HCT116 (cell line): Measurements from ENCODE around the gene KLHDC7B. TPM values are rescaled to one million over a fixed set of nuclear protein-coding genes. Genes with fewer than 3 reads are reported as not detected.

ENCODE experiments used
- ATAC-seq: fragments of 200-7000 bp; cut with Tn5 transposase; 2 replicates; pipeline ENCODE4 v1.9.1; 2020; ENCODE audit warnings: mild to moderate bottlenecking, moderate library complexity
- BruUV-seq: library from RNA; stranded (reverse); fragments of 400-500 nt; replicated peaks from 2 replicates; lab custom pipeline; 2021; lab: Mats Ljungman, UMichigan
- CTCF ChIA-PET: fragments of 300-600 bp; sonication (Branson Sonifier 250); formaldehyde crosslinking; loops from one replicate; lab custom pipeline; 2021; ENCODE audit warnings: antibody characterized with exemption; lab: Charles Lee
- POLR2A ChIA-PET: fragments of 300-600, 350-600 bp; sonication (Branson Sonifier 250); formaldehyde crosslinking; loops from one replicate; lab custom pipeline; 2021; ENCODE audit warnings: antibody characterized with exemption; lab: Charles Lee
- RAD21 ChIA-PET, 2 experiments: fragments of 300-600 bp; sonication (Branson Sonifier 250); formaldehyde crosslinking; loops; one replicate each; lab custom pipeline; 2023; ENCODE audit warnings: low total read pairs in 2 of 2; ENCODE audit not compliant: uncharacterized antibody in 2 of 2, unreplicated experiment in 2 of 2, low non-redundant PET in 1 of 2; lab: Charles Lee
- DNase-seq: peaks from one replicate; pipeline ENCODE4 v3.0.0-alpha.2; 2010; ENCODE audit warnings: low read depth, low spot score
- H2AFZ ChIP-seq: fragments of 200-600 bp; shearing (Covaris generic), sonication (generic); 2 replicates; pipeline ENCODE4 v1.6.1; 2017; ENCODE audit warnings: low read depth, mixed run types, mixed read lengths, antibody characterized with exemption, low read length; ENCODE audit not compliant: poor library complexity, severe bottlenecking
- H3K27ac ChIP-seq: 2 replicates; pipeline ENCODE4 v1.5.1; 2012; ENCODE audit warnings: low read depth, low read length
- H3K27me3 ChIP-seq: fragments of 200-600 bp; sonication (generic); 2 replicates; pipeline ENCODE4 v1.6.1; 2016; ENCODE audit warnings: mixed run types, low read length, mixed read lengths; ENCODE audit not compliant: insufficient read depth
- H3K36me3 ChIP-seq, 2 experiments: fragments of 200-500 bp in 1 of 2; fragments of 200-600 bp in 1 of 2; sonication (Bioruptor generic) in 1 of 2; sonication (generic) in 1 of 2; 2 replicates each; pipeline versions ENCODE4 v1.5.1 to v1.6.1; 2014 to 2016; ENCODE audit warnings: low read length in 2 of 2, inconsistent platforms in 1 of 2, mixed read lengths in 1 of 2, mixed run types in 1 of 2; ENCODE audit not compliant: insufficient read depth in 2 of 2, control insufficient read depth in 1 of 2
- H3K4me1 ChIP-seq, 2 experiments: fragments of 200-600 bp in 1 of 2; sonication (generic) in 1 of 2; 2 replicates each; pipeline versions ENCODE4 v1.5.1 to v1.6.1; 2012 to 2017; ENCODE audit warnings: low read length in 2 of 2, inconsistent platforms in 1 of 2, mild to moderate bottlenecking in 1 of 2, mixed read lengths in 1 of 2, mixed run types in 1 of 2, moderate library complexity in 1 of 2; ENCODE audit not compliant: insufficient read depth in 2 of 2, control insufficient read depth in 1 of 2
- H3K4me2 ChIP-seq: fragments of 200-600 bp; sonication (generic); 2 replicates; pipeline ENCODE4 v1.6.1; 2017; ENCODE audit warnings: mixed run types, low read length, mixed read lengths
- H3K4me3 ChIP-seq, 2 experiments: fragments of 200-600 bp in 1 of 2; sonication (generic) in 1 of 2; replicated peaks in 1 of 2; 2 replicates each; pipeline ENCODE4 v1.5.1; 2011 to 2016; ENCODE audit warnings: low read length in 2 of 2, control low read depth in 1 of 2, low read depth in 1 of 2, mild to moderate bottlenecking in 1 of 2, mixed read lengths in 1 of 2, mixed run types in 1 of 2
- H3K79me2 ChIP-seq: fragments of 200-600 bp; sonication (generic); 2 replicates; pipeline ENCODE4 v1.6.1; 2017; ENCODE audit warnings: mild to moderate bottlenecking, mixed run types, low read length, moderate library complexity, mixed read lengths; ENCODE audit not compliant: insufficient read depth
- H3K9ac ChIP-seq: fragments of 200-600 bp; sonication (generic); 2 replicates; pipeline ENCODE4 v1.6.1; 2016; ENCODE audit warnings: low read length, mixed read lengths
- H3K9me2 ChIP-seq: fragments of 200-600 bp; sonication (generic), shearing (Covaris generic); 2 replicates; pipeline ENCODE4 v1.6.1; 2017; ENCODE audit warnings: mixed run types, mild to moderate bottlenecking, moderate library complexity; ENCODE audit not compliant: insufficient read depth
- H3K9me3 ChIP-seq, 2 experiments: fragments of 200-500 bp in 1 of 2; fragments of 200-600 bp in 1 of 2; sonication (Bioruptor generic) in 1 of 2; sonication (generic) in 1 of 2; 2 replicates each; pipeline ENCODE4 v1.6.1; 2014 to 2017; ENCODE audit warnings: low read length in 2 of 2, mixed read lengths in 2 of 2, inconsistent platforms in 1 of 2, low read depth in 1 of 2, mild to moderate bottlenecking in 1 of 2, mixed run types in 1 of 2, moderate library complexity in 1 of 2; ENCODE audit not compliant: control insufficient read depth in 1 of 2, insufficient read depth in 1 of 2
- H4K20me1 ChIP-seq: fragments of 200-600 bp; sonication (generic), shearing (Covaris generic); 2 replicates; pipeline ENCODE4 v1.6.1; 2017; ENCODE audit warnings: mixed run types, mild to moderate bottlenecking, moderate library complexity; ENCODE audit not compliant: insufficient read depth
- CBX3 ChIP-seq: IDR thresholded peaks from 2 replicates; pipeline ENCODE4 v1.6.1; 2012; ENCODE audit warnings: low read depth
- EGR1 ChIP-seq: IDR thresholded peaks from 2 replicates; pipeline ENCODE4 v1.6.1; 2012; ENCODE audit warnings: low read depth
- ELF1 ChIP-seq: IDR thresholded peaks from 2 replicates; pipeline ENCODE4 v1.6.1; 2012; ENCODE audit warnings: low read depth, borderline replicate concordance
- EZH2phosphoT487 ChIP-seq: fragments of 200-600 bp; IDR thresholded peaks from 2 replicates; pipeline ENCODE4 v1.6.1; 2018; ENCODE audit warnings: antibody characterized with exemption, borderline replicate concordance
- FOSL1 ChIP-seq: IDR thresholded peaks from 2 replicates; pipeline ENCODE4 v1.6.1; 2012; ENCODE audit warnings: low read depth
- JUND ChIP-seq: IDR thresholded peaks from 2 replicates; pipeline ENCODE4 v1.6.1; 2012
- POLR2A ChIP-seq: IDR thresholded peaks from 2 replicates; pipeline ENCODE4 v1.7.0; 2011; ENCODE audit warnings: borderline replicate concordance; ENCODE audit not compliant: insufficient read depth, insufficient read length; ENCODE audit errors: extremely low read depth
- POLR2AphosphoS5 ChIP-seq: IDR thresholded peaks from 2 replicates; pipeline ENCODE4 v1.6.1; 2011; ENCODE audit warnings: mild to moderate bottlenecking, low read depth, low read length, moderate library complexity
- SIN3A ChIP-seq: IDR thresholded peaks from 2 replicates; pipeline ENCODE4 v1.6.1; 2012; ENCODE audit warnings: low read depth
- SP1 ChIP-seq: IDR thresholded peaks from 2 replicates; pipeline ENCODE4 v1.6.1; 2012; ENCODE audit warnings: low read depth
- SRF ChIP-seq: IDR thresholded peaks from 2 replicates; pipeline ENCODE4 v1.6.1; 2012; ENCODE audit warnings: low read depth
- ZFX ChIP-seq: fragments of 450-650 bp; IDR thresholded peaks from 2 replicates; pipeline ENCODE4 v1.6.1; 2017
- ZNF274 ChIP-seq: fragments of 200-500 bp; sonication (Bioruptor generic); IDR thresholded peaks from 2 replicates; pipeline ENCODE4 v1.6.1; 2014; ENCODE audit warnings: mild to moderate bottlenecking, low read depth, low read length, inconsistent platforms
- intact Hi-C: fragments of 100-400 bp; cut with micrococcal nuclease; formaldehyde crosslinking; loops from 2 replicates; pipeline ENCODE4 v1.10.0; 2022
- total RNA-seq: library from RNA; stranded (reverse); gene quantifications from one replicate; pipeline ENCODE4 v1.2.1, GENCODE V29; 2021; ENCODE audit not compliant: unreplicated experiment
- TF ChIP-seq, protein P1 (sequence below): IDR thresholded peaks from 2 replicates; pipeline ENCODE4 v1.6.1; 2011; ENCODE audit warnings: mild to moderate bottlenecking, low read length, moderate library complexity; ENCODE audit not compliant: insufficient replicate concordance; ENCODE audit errors: extremely low read depth
- TF ChIP-seq, protein P2 (sequence below): IDR thresholded peaks from 2 replicates; pipeline ENCODE4 v1.6.1; 2012

The KLHDC7B gene
- total RNA-seq, 1 experiment from 2014 or later = 0.69 TPM

DNA sequence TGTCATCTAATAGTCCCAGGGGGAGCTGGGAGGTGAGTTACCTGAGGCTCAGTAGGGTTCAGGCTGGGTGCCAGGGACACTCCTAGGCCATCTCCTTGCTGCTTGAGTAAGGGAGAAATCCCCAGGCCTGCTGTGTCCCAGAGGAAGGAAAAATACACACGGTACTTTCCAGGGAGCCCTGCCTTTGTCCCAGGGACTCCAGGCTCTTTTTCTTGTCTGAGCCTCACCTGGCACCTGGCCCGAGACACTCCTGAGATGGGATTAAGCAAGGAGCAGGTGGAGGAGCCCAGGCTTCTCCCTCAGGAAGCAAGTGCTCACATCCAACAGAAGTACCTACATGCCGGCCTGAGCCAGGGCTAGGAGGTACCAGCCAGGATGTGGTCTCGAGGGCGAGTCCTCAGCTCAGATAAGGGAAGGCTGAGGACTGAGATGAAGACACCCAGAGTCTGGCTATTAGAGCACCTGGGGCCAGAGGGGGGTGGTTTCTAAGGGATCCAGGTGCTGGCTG is 899 bp upstream of the KLHDC7B start:
- TF ChIP-seq POLR2A = no peak
- DNase-seq (no peak), ATAC-seq (peak; percentile 33)
- Histone ChIP-seq H3K79me2 (no peaks in the 10 kb centered on the region), H3K27ac (peak overlapping the region; percentile 27; the same call in 1 of the 2 replicates), H3K9me2 (no peaks in the 10 kb centered on the region), H3K9me3 (no peaks in the 10 kb centered on the region), H3K36me3 (no peaks in the 10 kb centered on the region), H3K9ac (peak overlapping the region; percentile 53), H3K27me3 (no peaks in the 10 kb centered on the region), H4K20me1 (no peaks in the 10 kb centered on the region), H2AFZ (peak overlapping the region; percentile 94), H3K4me1 (peaks cover 13 to 39% of the 10 kb centered on the region in 2 experiments; a peak in 3 of 4 replicates), H3K4me3 (no peak overlapping the region; a peak in 1 of 4 replicates), H3K4me2 (peak overlapping the region; percentile 77)
- ChIA-PET CTCF (interaction anchor here (1.0 to 1.8 kb wide), 2 partner anchors 9 to 19 kb away, joined by 3 to 6 read pairs; partner anchors contain the start of gene SCO2), POLR2A (interaction anchor here (1.6 to 1.9 kb wide), 3 partner anchors 10 to 15 kb away, joined by 5 to 7 read pairs (median 7); partner anchors contain the start of gene TYMP), RAD21 (no interaction called here)
- BruUV-seq = TSS peak; percentile 81
- intact Hi-C loops = no loop called here

DNA sequence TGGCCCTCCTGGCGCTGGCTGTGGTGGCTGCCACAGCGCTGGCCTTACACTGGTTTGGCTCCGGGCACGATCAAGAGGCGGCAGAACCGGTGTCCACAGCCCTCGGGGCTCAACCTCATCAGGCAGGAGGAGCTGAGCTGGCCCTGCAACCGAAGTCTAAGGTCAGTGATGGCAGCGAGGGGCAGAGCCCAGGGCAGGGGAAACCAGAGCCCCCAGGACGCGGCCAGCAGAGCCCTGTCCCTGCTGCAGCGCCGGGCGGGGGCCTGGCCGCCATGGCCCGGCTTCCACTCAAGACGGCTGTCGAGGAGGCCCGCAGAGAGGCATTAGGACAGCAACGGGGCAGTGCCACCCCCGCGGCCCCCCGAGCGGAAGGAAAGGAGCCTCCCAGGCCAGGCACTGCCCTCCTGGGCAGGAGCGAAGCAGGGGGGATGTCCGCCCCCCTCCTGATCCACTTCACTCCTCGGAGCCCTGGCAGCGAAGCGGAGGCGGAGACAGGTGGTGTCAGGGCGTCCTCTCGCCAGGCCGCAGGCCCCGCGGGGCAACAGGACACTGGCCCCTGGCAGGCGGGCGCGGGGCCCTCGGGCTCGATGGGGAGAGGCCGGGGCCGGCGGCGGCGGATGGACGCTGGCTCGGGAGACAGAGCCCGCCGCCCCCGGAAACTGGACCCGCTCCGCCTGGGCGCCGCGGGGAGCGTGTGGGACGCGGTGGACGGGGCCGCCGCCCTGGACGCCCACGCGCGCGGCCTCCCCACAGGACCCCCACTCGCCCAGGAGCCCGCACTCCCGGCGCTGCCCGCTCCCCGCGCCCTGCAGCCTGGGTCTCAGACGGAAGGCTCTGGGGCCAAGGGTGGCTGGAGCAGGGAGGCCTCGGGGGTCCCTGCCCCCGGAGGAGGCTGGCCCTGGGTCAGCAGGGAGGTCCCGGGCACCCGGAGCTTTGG is 895 bp downstream of the KLHDC7B start:
- no peaks in the 10 kb centered on the region for H3K9me3 ChIP-seq
- POLR2A ChIA-PET = interaction anchor here (1.2 to 1.9 kb wide), 3 partner anchors 8 to 17 kb away, joined by 5 to 7 read pairs (median 7); partner anchors contain the start of gene TYMP
- H3K27me3 ChIP-seq = no peaks in the 10 kb centered on the region
- no peaks in the 10 kb centered on the region for H4K20me1 ChIP-seq
- no peak overlapping the region for H2AFZ ChIP-seq
- DNase-seq (no peak), ATAC-seq (no peak)
- H3K36me3 ChIP-seq = no peaks in the 10 kb centered on the region
- no peak overlapping the region for H3K9ac ChIP-seq
- no peaks in the 10 kb centered on the region for H3K9me2 ChIP-seq
- H3K27ac ChIP-seq = no peak overlapping the region
- RAD21 ChIA-PET = no interaction called here
- H3K79me2 ChIP-seq = no peaks in the 10 kb centered on the region
- peaks cover 11 to 26% of the 10 kb centered on the region in 2 experiments; a peak in 3 of 4 replicates for H3K4me1 ChIP-seq
- no peak overlapping the region for H3K4me3 ChIP-seq
- intact Hi-C loops = no loop called here
- TF ChIP-seq EGR1 (no peak), FOSL1 (no peak), POLR2AphosphoS5 (no peak), JUND (no peak), ZNF274 (no peak), ZFX (no peak), POLR2A (no peak), ELF1 (no peak), SIN3A (no peak), SP1 (no peak), SRF (no peak), CBX3 (no peak), EZH2phosphoT487 (no peak)
- TF ChIP-seq, protein P1, sequence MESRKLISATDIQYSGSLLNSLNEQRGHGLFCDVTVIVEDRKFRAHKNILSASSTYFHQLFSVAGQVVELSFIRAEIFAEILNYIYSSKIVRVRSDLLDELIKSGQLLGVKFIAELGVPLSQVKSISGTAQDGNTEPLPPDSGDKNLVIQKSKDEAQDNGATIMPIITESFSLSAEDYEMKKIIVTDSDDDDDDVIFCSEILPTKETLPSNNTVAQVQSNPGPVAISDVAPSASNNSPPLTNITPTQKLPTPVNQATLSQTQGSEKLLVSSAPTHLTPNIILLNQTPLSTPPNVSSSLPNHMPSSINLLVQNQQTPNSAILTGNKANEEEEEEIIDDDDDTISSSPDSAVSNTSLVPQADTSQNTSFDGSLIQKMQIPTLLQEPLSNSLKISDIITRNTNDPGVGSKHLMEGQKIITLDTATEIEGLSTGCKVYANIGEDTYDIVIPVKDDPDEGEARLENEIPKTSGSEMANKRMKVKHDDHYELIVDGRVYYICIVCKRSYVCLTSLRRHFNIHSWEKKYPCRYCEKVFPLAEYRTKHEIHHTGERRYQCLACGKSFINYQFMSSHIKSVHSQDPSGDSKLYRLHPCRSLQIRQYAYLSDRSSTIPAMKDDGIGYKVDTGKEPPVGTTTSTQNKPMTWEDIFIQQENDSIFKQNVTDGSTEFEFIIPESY = no peak
- TF ChIP-seq, protein P2, sequence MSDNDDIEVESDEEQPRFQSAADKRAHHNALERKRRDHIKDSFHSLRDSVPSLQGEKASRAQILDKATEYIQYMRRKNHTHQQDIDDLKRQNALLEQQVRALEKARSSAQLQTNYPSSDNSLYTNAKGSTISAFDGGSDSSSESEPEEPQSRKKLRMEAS = no peak
- CTCF ChIA-PET = interaction anchor here (0.7 to 1.8 kb wide), 3 partner anchors 16 to 21 kb away, joined by 3 to 6 read pairs (median 5); partner anchors contain the start of genes SCO2 and SYCE3
- BruUV-seq = no TSS peak
- H3K4me2 ChIP-seq = no peak overlapping the region
